ENCODE data around the gene ADRB2. TPM values are rescaled to one million over a fixed set of nuclear protein-coding genes. Genes with fewer than 3 reads are reported as not detected.

The ADRB2 gene
- polyA plus RNA-seq, 1 experiment: 0.63 TPM

DNA sequence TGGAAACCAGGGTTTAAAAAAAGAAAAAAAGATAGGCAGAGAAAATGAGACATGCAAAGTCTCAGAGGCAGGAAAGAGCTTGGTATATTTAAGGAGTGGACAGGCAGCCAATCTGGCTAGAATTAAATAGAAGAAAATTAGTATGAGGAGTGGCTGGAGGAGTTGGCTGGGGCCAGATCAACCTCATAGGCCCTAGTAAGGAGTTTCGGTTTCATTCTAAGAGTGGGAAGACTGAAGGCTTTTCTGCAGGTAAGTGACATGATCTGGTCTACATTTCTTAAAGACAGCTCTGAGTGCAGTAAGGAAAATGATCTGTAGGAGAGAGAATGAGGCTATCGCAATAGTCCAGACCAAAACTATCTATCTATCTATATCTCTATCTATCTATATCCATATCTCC is 27.5 kb downstream of the ADRB2 start:
- H3K9me3 ChIP-seq (ENCODE audit: control insufficient read depth, insufficient read depth, low read length): no peaks in the 10 kb centered on the region
- H3K27ac ChIP-seq (ENCODE audit: low read depth, low read length): no peak overlapping the region
- H3K27me3 ChIP-seq (ENCODE audit: control insufficient read depth, insufficient read depth, low read length): no peaks in the 10 kb centered on the region
- DNase-seq (ENCODE audit: low read depth, low spot score): no peak
- ChIA-PET POLR2A (no interaction called here), CTCF (interaction anchor here (0.7 kb wide), 1 partner anchor 112 kb away, joined by 3 read pairs; no protein-coding TSS in a partner anchor)
- TF ChIP-seq CTCF (IDR thresholded peaks at IDR 0.05; ENCODE audit: low read depth, low read length): no peak
- H3K4me3 ChIP-seq (ENCODE audit: low read depth, low read length): no peak overlapping the region

DNA sequence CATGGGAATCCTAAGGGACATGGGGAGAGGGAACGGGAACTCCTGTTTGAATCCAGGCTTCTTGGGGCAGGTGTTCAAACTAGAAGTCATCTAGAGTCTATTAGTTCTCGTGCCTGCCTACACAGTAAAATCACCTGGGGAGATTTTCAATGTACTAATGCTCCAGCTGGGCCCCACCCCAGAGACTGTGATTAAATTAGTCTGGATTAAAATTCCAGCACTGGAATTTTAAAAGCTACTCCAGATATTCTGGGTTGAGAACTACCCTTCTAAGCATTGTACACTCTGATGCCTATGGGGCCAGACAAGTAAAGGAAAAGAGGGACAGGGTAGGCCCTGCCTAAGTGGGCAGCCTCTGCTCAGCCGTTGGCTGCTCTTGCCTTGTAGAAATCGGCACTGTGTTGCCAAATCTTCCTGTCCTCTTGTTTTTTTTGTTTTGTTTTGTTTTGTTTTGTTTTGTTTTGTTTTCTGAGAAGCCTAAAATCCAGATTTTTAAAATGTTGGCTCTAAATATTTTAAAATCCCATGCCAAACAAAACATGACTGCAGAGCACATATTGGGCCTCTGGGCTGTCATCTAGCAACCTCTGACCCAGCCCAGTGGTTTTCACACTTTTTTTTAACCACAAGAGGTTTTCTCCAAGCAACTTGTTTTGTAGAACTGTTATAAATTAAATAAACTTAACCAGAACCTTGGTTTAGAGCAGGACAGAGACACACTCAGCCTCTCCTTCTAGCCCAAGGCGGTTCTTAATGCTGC is 29.0 kb downstream of the ADRB2 start:
- ChIA-PET POLR2A (no interaction called here), CTCF (no interaction called here)
- no peak for DNase-seq (ENCODE audit: low read depth, low spot score)

GRCh38 chr5:148856009-148856367 is 29.6 kb downstream of the ADRB2 start:
- H3K27me3 ChIP-seq (ENCODE audit: control insufficient read depth, insufficient read depth, low read length): no peaks in the 10 kb centered on the region
- DNase-seq (ENCODE audit: low read depth, low spot score): no peak
- no peak for TF ChIP-seq CTCF (IDR thresholded peaks at IDR 0.05; ENCODE audit: low read depth, low read length)
- ChIA-PET POLR2A (no interaction called here), CTCF (no interaction called here)
- no peak overlapping the region for H3K4me3 ChIP-seq (ENCODE audit: low read depth, low read length)
- no peaks in the 10 kb centered on the region for H3K9me3 ChIP-seq (ENCODE audit: control insufficient read depth, insufficient read depth, low read length)
- no peak overlapping the region for H3K27ac ChIP-seq (ENCODE audit: low read depth, low read length)

More for the DNA sequence above, 29.0 kb downstream of the ADRB2 start:
- Histone ChIP-seq H3K27me3 (ENCODE audit: control insufficient read depth, insufficient read depth, low read length) (no peaks in the 10 kb centered on the region), H3K4me3 (ENCODE audit: low read depth, low read length) (no peak overlapping the region), H3K9me3 (ENCODE audit: control insufficient read depth, insufficient read depth, low read length) (no peaks in the 10 kb centered on the region), H3K27ac (ENCODE audit: low read depth, low read length) (no peak overlapping the region)
- no peak for TF ChIP-seq CTCF (IDR thresholded peaks at IDR 0.05; ENCODE audit: low read depth, low read length)

DNA sequence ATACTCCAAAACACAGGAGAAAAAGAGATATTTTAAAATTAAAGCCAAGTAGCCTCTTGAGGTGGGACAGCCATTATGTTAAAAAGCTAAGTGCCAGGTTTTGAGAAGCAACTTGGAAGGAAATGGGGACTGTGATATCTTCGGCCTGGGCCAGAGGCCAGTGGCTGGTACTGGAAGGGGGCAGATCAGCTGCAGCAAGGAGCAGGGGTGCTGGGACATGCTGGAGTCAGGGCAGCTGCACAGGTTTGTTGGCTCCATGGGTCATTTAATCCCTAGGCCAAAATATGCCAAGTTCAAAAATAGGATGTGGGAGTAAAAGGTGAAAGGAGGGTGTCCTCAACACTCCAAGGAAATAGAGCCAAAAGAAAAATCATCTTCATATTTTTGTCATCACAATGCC is 30.0 kb downstream of the ADRB2 start:
- Histone ChIP-seq H3K27me3 (ENCODE audit: control insufficient read depth, insufficient read depth, low read length) (no peaks in the 10 kb centered on the region), H3K4me3 (ENCODE audit: low read depth, low read length) (no peak overlapping the region), H3K27ac (ENCODE audit: low read depth, low read length) (no peak overlapping the region), H3K9me3 (ENCODE audit: control insufficient read depth, insufficient read depth, low read length) (no peaks in the 10 kb centered on the region)
- CTCF ChIA-PET: no interaction called here
- POLR2A ChIA-PET: no interaction called here
- no peak for DNase-seq (ENCODE audit: low read depth, low spot score)
- TF ChIP-seq CTCF (IDR thresholded peaks at IDR 0.05; ENCODE audit: low read depth, low read length): no peak

DNA sequence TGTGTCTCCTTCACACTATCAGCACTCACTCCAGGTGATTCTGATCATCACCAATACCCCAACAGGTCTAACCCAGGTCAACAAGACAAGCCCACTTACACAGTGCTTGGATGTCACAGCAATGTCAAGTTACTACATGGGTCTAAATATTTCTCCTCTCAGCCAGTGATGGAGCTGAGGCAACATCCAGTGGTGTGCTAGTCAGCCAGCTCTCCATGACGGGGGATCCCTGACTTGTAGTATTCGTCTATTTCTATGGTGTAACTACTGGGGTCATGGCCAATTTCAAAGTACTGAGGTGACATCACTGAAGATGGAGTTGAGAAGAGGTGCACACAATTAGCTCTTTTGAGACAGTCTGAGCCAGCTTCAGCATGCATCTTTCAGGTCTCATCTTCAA is 31.1 kb downstream of the ADRB2 start:
- no peak overlapping the region for H3K4me3 ChIP-seq (ENCODE audit: low read depth, low read length)
- DNase-seq (ENCODE audit: low read depth, low spot score): no peak
- ChIA-PET CTCF (no interaction called here), POLR2A (interaction anchor here (0.7 kb wide), 1 partner anchor 556 kb away, joined by 6 read pairs; no protein-coding TSS in a partner anchor)
- H3K9me3 ChIP-seq (ENCODE audit: control insufficient read depth, insufficient read depth, low read length): no peaks in the 10 kb centered on the region
- H3K27ac ChIP-seq (ENCODE audit: low read depth, low read length): no peak overlapping the region
- no peaks in the 10 kb centered on the region for H3K27me3 ChIP-seq (ENCODE audit: control insufficient read depth, insufficient read depth, low read length)
- TF ChIP-seq CTCF (IDR thresholded peaks at IDR 0.05; ENCODE audit: low read depth, low read length): no peak

All from AG04450 (cell line).